Fibroblast of villous mesenchyme (primary cell): Measurements from ENCODE around the gene MAP1LC3C. TPM values are rescaled to one million over a fixed set of nuclear protein-coding genes. Genes with fewer than 3 reads are reported as not detected.

Source experiments
- DNase-seq: peaks from one replicate; pipeline ENCODE4 v3.0.0-alpha.2; 2010; ENCODE audit warnings: low read depth
- H3K4me3 ChIP-seq: 2 replicates; pipeline ENCODE4 v1.5.1; 2011; ENCODE audit warnings: low read depth, mild to moderate bottlenecking, low read length
- total RNA-seq: library from RNA; depleted of rRNA; stranded (reverse); fragments of >200 nt; gene quantifications from 2 replicates; pipeline ENCODE4 v1.2.3, GENCODE V29; 2012
- TF ChIP-seq, protein P1 (sequence below): IDR thresholded peaks from 2 replicates; pipeline ENCODE4 v1.5.1; 2012; ENCODE audit warnings: low read depth, mild to moderate bottlenecking, low read length; ENCODE audit not compliant: insufficient read depth

Gene MAP1LC3C
- total RNA-seq, 1 donor: under 0.01 TPM

GRCh38 chr1:242005866-242006535 lies 7.1 kb upstream of the MAP1LC3C start:
- no peak overlapping the region for H3K4me3 ChIP-seq
- TF ChIP-seq, protein P1, sequence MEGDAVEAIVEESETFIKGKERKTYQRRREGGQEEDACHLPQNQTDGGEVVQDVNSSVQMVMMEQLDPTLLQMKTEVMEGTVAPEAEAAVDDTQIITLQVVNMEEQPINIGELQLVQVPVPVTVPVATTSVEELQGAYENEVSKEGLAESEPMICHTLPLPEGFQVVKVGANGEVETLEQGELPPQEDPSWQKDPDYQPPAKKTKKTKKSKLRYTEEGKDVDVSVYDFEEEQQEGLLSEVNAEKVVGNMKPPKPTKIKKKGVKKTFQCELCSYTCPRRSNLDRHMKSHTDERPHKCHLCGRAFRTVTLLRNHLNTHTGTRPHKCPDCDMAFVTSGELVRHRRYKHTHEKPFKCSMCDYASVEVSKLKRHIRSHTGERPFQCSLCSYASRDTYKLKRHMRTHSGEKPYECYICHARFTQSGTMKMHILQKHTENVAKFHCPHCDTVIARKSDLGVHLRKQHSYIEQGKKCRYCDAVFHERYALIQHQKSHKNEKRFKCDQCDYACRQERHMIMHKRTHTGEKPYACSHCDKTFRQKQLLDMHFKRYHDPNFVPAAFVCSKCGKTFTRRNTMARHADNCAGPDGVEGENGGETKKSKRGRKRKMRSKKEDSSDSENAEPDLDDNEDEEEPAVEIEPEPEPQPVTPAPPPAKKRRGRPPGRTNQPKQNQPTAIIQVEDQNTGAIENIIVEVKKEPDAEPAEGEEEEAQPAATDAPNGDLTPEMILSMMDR: no peak
- DNase-seq: no peak

DNA sequence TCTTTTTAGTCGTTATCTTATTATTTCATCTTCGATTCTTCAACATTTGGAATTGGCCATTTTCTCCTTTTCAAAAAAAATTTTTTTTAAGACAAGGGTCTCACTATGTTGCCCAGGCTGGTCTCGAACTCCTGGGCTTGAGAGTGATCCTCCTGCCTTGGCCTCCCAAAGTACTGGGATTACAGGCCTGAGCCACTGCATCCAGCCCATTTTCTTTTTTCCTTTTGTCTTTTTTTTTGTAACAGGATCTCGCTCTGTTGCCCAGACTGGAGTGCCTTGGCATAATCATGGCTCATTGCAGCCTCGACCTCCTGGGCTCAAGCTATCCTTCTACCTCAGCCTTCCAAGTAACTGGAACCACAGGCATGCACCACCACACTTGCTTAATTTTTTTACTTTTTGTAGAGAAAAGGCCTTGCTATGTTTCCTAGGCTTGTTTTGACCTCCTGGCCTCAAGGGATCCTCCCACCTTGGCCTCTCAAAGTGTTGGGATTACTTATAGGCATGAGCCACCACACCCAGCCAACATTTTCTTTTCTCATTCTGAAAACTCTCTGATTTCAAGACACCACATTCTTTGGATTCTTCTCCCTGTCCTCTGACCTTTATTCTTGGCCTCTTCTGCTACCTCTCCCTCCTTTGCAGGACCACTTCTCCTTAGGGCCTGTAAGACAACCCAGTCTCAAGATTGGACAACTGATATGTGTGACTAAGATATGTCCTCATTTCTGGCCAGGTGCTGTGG lies 6.0 kb upstream of the MAP1LC3C start:
- DNase-seq: no peak
- H3K4me3 ChIP-seq: no peak overlapping the region
- TF ChIP-seq, protein P1: no peak

GRCh38 chr1:242002510-242002909 lies 3.6 kb upstream of the MAP1LC3C start:
- no peak overlapping the region for H3K4me3 ChIP-seq
- TF ChIP-seq, protein P1: no peak
- DNase-seq: peak; percentile 36

- TF ChIP-seq, protein P1: no peak
These were observed 3.2 kb upstream of the MAP1LC3C start for GRCh38 chr1:242002072-242002471.

GRCh38 chr1:242000434-242000833 lies 1.5 kb upstream of the MAP1LC3C start:
- no peak for DNase-seq
- no peak overlapping the region for H3K4me3 ChIP-seq
- TF ChIP-seq, protein P1: no peak

More at GRCh38 chr1:242002072-242002471, 3.2 kb upstream of the MAP1LC3C start:
- no peak overlapping the region for H3K4me3 ChIP-seq
- peak; percentile 31 for DNase-seq

DNA sequence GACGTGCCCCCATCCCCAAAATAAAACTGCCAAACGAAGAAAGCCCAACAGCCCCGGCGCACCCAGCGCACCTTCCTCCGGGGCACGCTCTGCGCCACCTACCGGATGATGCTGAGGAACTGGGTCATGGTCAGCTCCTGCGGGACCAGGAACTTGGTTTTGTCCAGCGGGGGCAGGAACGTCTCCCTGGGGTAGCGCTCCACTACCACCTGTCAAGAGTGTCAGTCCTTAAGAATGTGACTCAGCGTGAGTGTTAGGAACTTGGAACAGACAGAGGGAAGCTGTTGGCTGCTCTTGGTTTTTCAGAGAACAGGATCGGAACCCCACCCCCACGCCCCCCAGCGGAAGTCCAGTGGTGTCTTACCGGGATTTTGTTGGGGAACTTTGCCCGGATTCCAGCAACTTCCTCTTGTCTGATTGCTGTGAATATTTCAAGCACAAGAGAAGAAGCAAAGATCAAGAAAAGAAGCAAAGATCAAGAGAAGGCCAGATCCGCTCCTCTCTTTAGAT lies 431 bp downstream of the MAP1LC3C start:
- TF ChIP-seq, protein P1: peak; percentile 74
- peak overlapping the region; percentile 54 for H3K4me3 ChIP-seq
- peak; percentile 68 for DNase-seq
